HepG2 (cell line): ENCODE data around the gene KLHL7. TPM values are rescaled to one million over a fixed set of nuclear protein-coding genes. Genes with fewer than 3 reads are reported as not detected.

Source experiments
- ATAC-seq: fragments of 200-7000 bp; cut with Tn5 transposase; 3 replicates; pipeline ENCODE4 v1.9.1; 2020; ENCODE audit warnings: mild to moderate bottlenecking, moderate library complexity
- BruUV-seq: library from RNA; stranded (reverse); fragments of 400-500 nt; replicated peaks from 2 replicates; lab custom pipeline; 2021; lab: Mats Ljungman, UMichigan
- CTCF ChIA-PET: fragments of 300-600 bp; formaldehyde crosslinking; extraction: SDS; loops from one replicate; lab custom pipeline; 2021; ENCODE audit warnings: low total read pairs, inconsistent platforms, low intra/inter-chr PET ratio; lab: Yijun Ruan, JAX
- POLR2A ChIA-PET: fragments of 350-600 bp; sonication (Branson Sonifier 250); formaldehyde crosslinking; loops from one replicate; lab custom pipeline; 2020; ENCODE audit warnings: antibody characterized with exemption, inconsistent platforms; lab: Yijun Ruan, JAX
- DNase-seq: peaks from one replicate; pipeline ENCODE4 v3.0.0-alpha.2; 2015; ENCODE audit warnings: low spot score
- FAIRE-seq: peaks from 3 replicates; lab custom pipeline; 2011; peaks lifted over from hg19 to GRCh38; lab: Jason Lieb, UNC
- H2AFZ ChIP-seq: one replicate; pipeline ENCODE4 v1.6.1; 2011; ENCODE audit warnings: low read length, inconsistent platforms
- H3K27ac ChIP-seq: fragments of 300-600 bp; 3 replicates; pipeline ENCODE4 v1.8.0; 2011; ENCODE audit warnings: mixed run types, mild to moderate bottlenecking, mixed read lengths, low read length, inconsistent platforms; ENCODE audit not compliant: insufficient read depth; ENCODE audit errors: extremely low read length
- H3K27me3 ChIP-seq, 2 experiments: fragments of 200-600 bp in 1 of 2; 2 replicates in 1 of 2; 3 replicates in 1 of 2; pipeline versions ENCODE4 v1.6.0 to v1.8.0; 2011; ENCODE audit warnings: low read length in 2 of 2, mild to moderate bottlenecking in 2 of 2, moderate library complexity in 2 of 2, inconsistent platforms in 1 of 2; ENCODE audit not compliant: insufficient read depth in 2 of 2, control insufficient read depth in 1 of 2
- H3K36me3 ChIP-seq, 2 experiments: fragments of 200-600 bp in 1 of 2; replicated peaks in 1 of 2; 2 replicates in 1 of 2; 3 replicates in 1 of 2; pipeline versions ENCODE4 v1.5.1 to v1.8.0; 2011; ENCODE audit warnings: low read length in 2 of 2, inconsistent platforms in 1 of 2; ENCODE audit not compliant: insufficient read depth in 2 of 2, control insufficient read depth in 1 of 2
- H3K4me1 ChIP-seq: 2 replicates; pipeline ENCODE4 v1.5.1; 2012; ENCODE audit warnings: low read length, inconsistent platforms; ENCODE audit not compliant: insufficient read depth
- H3K4me2 ChIP-seq: 2 replicates; pipeline ENCODE4 v1.6.0; 2011; ENCODE audit warnings: low read depth, low read length, inconsistent platforms
- H3K4me3 ChIP-seq, 3 experiments: fragments of 200-600 bp in 1 of 3; sonication (generic), shearing (Covaris generic) in 1 of 3; replicated peaks in 1 of 3; 2 replicates each; pipeline ENCODE4 v1.5.1; 2011 to 2016; ENCODE audit warnings: low read length in 3 of 3, inconsistent platforms in 2 of 3, low read depth in 2 of 3, mild to moderate bottlenecking in 2 of 3, control low read depth in 1 of 3, mixed read lengths in 1 of 3; ENCODE audit not compliant: insufficient read depth in 1 of 3
- H3K79me2 ChIP-seq: one replicate; pipeline ENCODE4 v1.6.1; 2011; ENCODE audit warnings: low read length, inconsistent platforms; ENCODE audit not compliant: insufficient read depth
- H3K9ac ChIP-seq: 2 replicates; pipeline ENCODE4 v1.6.0; 2011; ENCODE audit warnings: mild to moderate bottlenecking, low read depth, low read length, inconsistent platforms; ENCODE audit not compliant: insufficient read depth
- H3K9me3 ChIP-seq: 2 replicates; pipeline ENCODE4 v1.5.1; 2012; ENCODE audit warnings: mild to moderate bottlenecking, low read length
- H4K20me1 ChIP-seq: 2 replicates; pipeline ENCODE4 v1.6.0; 2011; ENCODE audit warnings: inconsistent platforms, mild to moderate bottlenecking, low read length, moderate library complexity; ENCODE audit not compliant: insufficient read depth
- ATF7-NPFF ChIP-seq: sonication (generic); formaldehyde crosslinking; IDR thresholded peaks from 2 replicates; pipeline ENCODE4 v1.8.1; 2023; ENCODE audit warnings: mild to moderate bottlenecking, low read depth, missing genetic modification reagents, moderate library complexity
- ERF ChIP-seq: IDR thresholded peaks from 2 replicates; pipeline ENCODE4 v1.6.1; 2018; ENCODE audit warnings: missing biosample characterization, missing genetic modification reagents
- FOXA1 ChIP-seq, 2 experiments: fragments of 450-650 bp in 1 of 2; sonication (generic) in 1 of 2; formaldehyde crosslinking in 1 of 2; IDR thresholded peaks; 2 replicates each; pipeline versions ENCODE4 v1.4.0 to v1.6.1; 2016 to 2020; ENCODE audit warnings: missing genetic modification reagents in 1 of 2
- FOXA3 ChIP-seq: IDR thresholded peaks from 2 replicates; pipeline ENCODE4 v1.6.1; 2016; ENCODE audit warnings: missing genetic modification reagents, missing compliant biosample characterization
- GATAD2A ChIP-seq: IDR thresholded peaks from 2 replicates; pipeline ENCODE4 v1.6.1; 2016
- HINFP ChIP-seq: sonication (generic); formaldehyde crosslinking; IDR thresholded peaks from 2 replicates; pipeline ENCODE4 v1.4.0; 2020; ENCODE audit warnings: low read depth, mild to moderate bottlenecking, missing genetic modification reagents
- IRF9 ChIP-seq: sonication (generic); formaldehyde crosslinking; IDR thresholded peaks from 2 replicates; pipeline ENCODE4 v1.8.0; 2022; ENCODE audit warnings: missing genetic modification reagents, mild to moderate bottlenecking, borderline replicate concordance
- MAFF ChIP-seq: IDR thresholded peaks from 2 replicates; pipeline ENCODE4 v1.6.1; 2011; ENCODE audit warnings: low read depth, low read length, improper control_type of control experiment
- MYNN ChIP-seq: sonication (generic); formaldehyde crosslinking; IDR thresholded peaks from 2 replicates; pipeline ENCODE4 v1.4.0; 2020; ENCODE audit warnings: mild to moderate bottlenecking, low read depth, missing genetic modification reagents
- NR2F6 ChIP-seq, 2 experiments: IDR thresholded peaks; 2 replicates each; pipeline ENCODE4 v1.6.1; 2016; ENCODE audit warnings: antibody characterized with exemption in 1 of 2, mild to moderate bottlenecking in 1 of 2
- SOX6 ChIP-seq, 2 experiments: fragments of 450-650 bp in 1 of 2; sonication (generic) in 1 of 2; formaldehyde crosslinking in 1 of 2; IDR thresholded peaks; 2 replicates each; pipeline versions ENCODE4 v1.4.0 to v1.6.1; 2017 to 2020; ENCODE audit warnings: antibody characterized with exemption in 1 of 2, mild to moderate bottlenecking in 1 of 2, missing genetic modification reagents in 1 of 2
- TAF1 ChIP-seq: sonication (generic); formaldehyde crosslinking; IDR thresholded peaks from 2 replicates; pipeline ENCODE4 v1.4.0; 2020; ENCODE audit warnings: missing genetic modification reagents
- TP53 ChIP-seq: sonication (generic); formaldehyde crosslinking; conservative IDR thresholded peaks from 2 replicates; pipeline ENCODE4 v1.4.0; 2020; ENCODE audit warnings: missing genetic modification reagents
- ZBTB7B ChIP-seq: sonication (generic); formaldehyde crosslinking; IDR thresholded peaks from 2 replicates; pipeline ENCODE4 v1.4.0; 2020; ENCODE audit warnings: missing genetic modification reagents
- ZBTB8A ChIP-seq: sonication (generic); formaldehyde crosslinking; IDR thresholded peaks from 2 replicates; pipeline ENCODE4 v1.4.0; 2020; ENCODE audit warnings: mild to moderate bottlenecking, low read depth, missing genetic modification reagents, borderline replicate concordance
- ZMYM2 ChIP-seq: sonication (generic); formaldehyde crosslinking; IDR thresholded peaks from 2 replicates; pipeline ENCODE4 v1.8.0; 2022; ENCODE audit warnings: mild to moderate bottlenecking, missing genetic modification reagents
- ZNF24 ChIP-seq: fragments of 450-650 bp; IDR thresholded peaks from 2 replicates; pipeline ENCODE4 v1.6.1; 2017; ENCODE audit warnings: antibody characterized with exemption, mild to moderate bottlenecking
- ZNF44 ChIP-seq: sonication (generic); formaldehyde crosslinking; IDR thresholded peaks from 2 replicates; pipeline ENCODE4 v1.5.1; 2020; ENCODE audit warnings: mild to moderate bottlenecking, missing genetic modification reagents
- ZNF800 ChIP-seq: sonication (generic); formaldehyde crosslinking; IDR thresholded peaks from 2 replicates; pipeline ENCODE4 v1.4.0; 2020; ENCODE audit warnings: missing genetic modification reagents
- ZNF83 ChIP-seq: sonication (generic); formaldehyde crosslinking; IDR thresholded peaks from 2 replicates; pipeline ENCODE4 v1.4.0; 2020; ENCODE audit warnings: missing genetic modification reagents, mild to moderate bottlenecking, borderline replicate concordance
- ZNF891 ChIP-seq: sonication (generic); formaldehyde crosslinking; IDR thresholded peaks from 2 replicates; pipeline ENCODE4 v1.5.0; 2020; ENCODE audit warnings: mild to moderate bottlenecking, missing genetic modification reagents
- ZSCAN30 ChIP-seq: sonication (generic); formaldehyde crosslinking; IDR thresholded peaks from 2 replicates; pipeline ENCODE4 v1.5.0; 2020; ENCODE audit warnings: mild to moderate bottlenecking, missing genetic modification reagents
- WGBS: methylation state at CpG from one replicate; pipeline ENCODE4 v1.1.6; 2017; ENCODE audit warnings: low lambda C conversion rate; 5-methylcytosine and 5-hydroxymethylcytosine counted together
- in situ Hi-C: cut with HindIII; loops from 2 replicates; pipeline ENCODE4 v1.10.0; 2017; ENCODE audit warnings: low pct_unique_long_range_greater_than_20kb; ENCODE audit not compliant: extremely low pct_ligation_motif_present
- intact Hi-C: fragments of 100-400 bp; cut with micrococcal nuclease; formaldehyde crosslinking; loops from one replicate; pipeline ENCODE4 v1.10.0; 2022; ENCODE audit not compliant: unreplicated experiment
- polyA plus RNA-seq, 8 experiments: library from polyadenylated mRNA; depleted of rRNA in 3 of 8; stranded (reverse) in 7 of 8; unstranded in 1 of 8; fragments of >200 nt; fragmentation: Illumina TruSeq in 4 of 8; extraction: Trizol in 4 of 8; gene quantifications; 2 replicates each; pipeline versions ENCODE4 v1.2.1 to v1.2.3, GENCODE V29; 2011 to 2016; ENCODE audit warnings: low read depth in 4 of 8, missing spikeins in 1 of 8, mixed read lengths in 1 of 8; ENCODE audit not compliant: insufficient read depth in 1 of 8
- total RNA-seq, 5 experiments: library from RNA; depleted of rRNA; stranded (reverse); fragments of >200 nt; fragmentation: Illumina TruSeq; extraction: Trizol; gene quantifications; 2 replicates each; pipeline ENCODE4 v1.2.3, GENCODE V29; 2016; ENCODE audit warnings: low read depth in 1 of 5

The KLHL7 gene
- total and polyA plus RNA-seq, 2 of the 13 experiments (the other 11 are each of a cell fraction or from before 2014, with no cell fraction given): 16.2 to 34.4 TPM

GRCh38 chr7:23185980-23186379, 80.4 kb downstream of the KLHL7 start (continued):
- TF ChIP-seq SOX6 (IDR thresholded peaks at IDR 0.05) (no peak), SOX6 (CRISPR knock-in tag; IDR thresholded peaks at IDR 0.05) (no peak), ZSCAN30 (CRISPR knock-in tag) (no peak), ZBTB8A (CRISPR knock-in tag) (no peak), TAF1 (no peak), ZNF83 (CRISPR knock-in tag) (no peak), ZNF44 (no peak), NR2F6 (IDR thresholded peaks at IDR 0.05) (no peak), NR2F6 (CRISPR knock-in tag; IDR thresholded peaks at IDR 0.05) (no peak)

GRCh38 chr7:23191022-23191421, 85.4 kb downstream of the KLHL7 start:
- no peak overlapping the region for H3K9ac ChIP-seq
- in situ Hi-C loops (no loop called here), intact Hi-C loops (no loop called here)
- ChIA-PET POLR2A (no interaction called here), CTCF (no interaction called here)
- ATAC-seq (0 out of 3 replicates have a peak, but pooled peaks have one; percentile 31), DNase-seq (no peak), FAIRE-seq (no peak)
- H3K27ac ChIP-seq: no peak overlapping the region
- no peaks in the 10 kb centered on the region for H3K9me3 ChIP-seq
- 86% methylated on average over 2 of the region's 2 CpGs for WGBS
- no peaks in the 10 kb centered on the region for H3K27me3 ChIP-seq
- H3K4me3 ChIP-seq: no peak overlapping the region
- no peak overlapping the region for H3K4me2 ChIP-seq
- H3K79me2 ChIP-seq: peaks cover 10% of the 10 kb centered on the region
- no peak overlapping the region for H2AFZ ChIP-seq
- H3K4me1 ChIP-seq: peaks cover 13% of the 10 kb centered on the region; the same call in 1 of the 2 replicates
- BruUV-seq: no TSS peak
- H4K20me1 ChIP-seq: no peaks in the 10 kb centered on the region
- H3K36me3 ChIP-seq: peaks cover 2 to 47% of the 10 kb centered on the region in 2 experiments
- TF ChIP-seq FOXA3 (CRISPR knock-in tag) (peak; percentile 43; the same call in 1 of the 2 replicates), ZNF800 (no peak), TP53 (no peak), ZNF891 (no peak), ZMYM2 (CRISPR knock-in tag) (no peak), ERF (no peak), ZNF24 (no peak), IRF9 (CRISPR knock-in tag) (no peak), MAFF (0 out of 2 replicates have a peak, but pooled peaks have one; percentile 29), ATF7-NPFF (CRISPR knock-in tag) (no peak), MYNN (CRISPR knock-in tag) (no peak), FOXA1 (IDR thresholded peaks at IDR 0.05) (no peak), FOXA1 (CRISPR knock-in tag; IDR thresholded peaks at IDR 0.05) (peak; percentile 56; the same call in 1 of the 2 replicates), HINFP (CRISPR knock-in tag) (no peak), GATAD2A (CRISPR knock-in tag) (no peak), ZBTB7B (no peak)
